Stimulated activated CD8-positive, alpha-beta memory T cell treated with anti-CD3 and anti-CD28 coated beads, Interleukin-12 subunit alpha, Interleukin-12 subunit beta, amount 100 ng/mL, for 1 hour (primary cell): ENCODE results near the gene KNG1.
A peak's percentile ranks its signal among the peaks of the same experiment; 100 is the strongest.
"Not testable (repeated sequence)": the region's sequence is repeated elsewhere in the genome, so short reads cannot be mapped to it uniquely, and the experiment has no call there.

Experiments used
- DNase-seq: peaks from one replicate; pipeline ENCODE4 v3.0.0-alpha.2; 2020; ENCODE audit warnings: low read depth

The KNG1 gene

GRCh38 chr3:186710694-186711093 is 6.5 kb upstream of the KNG1 start:
- DNase-seq, result not testable (repeated sequence)

DNA sequence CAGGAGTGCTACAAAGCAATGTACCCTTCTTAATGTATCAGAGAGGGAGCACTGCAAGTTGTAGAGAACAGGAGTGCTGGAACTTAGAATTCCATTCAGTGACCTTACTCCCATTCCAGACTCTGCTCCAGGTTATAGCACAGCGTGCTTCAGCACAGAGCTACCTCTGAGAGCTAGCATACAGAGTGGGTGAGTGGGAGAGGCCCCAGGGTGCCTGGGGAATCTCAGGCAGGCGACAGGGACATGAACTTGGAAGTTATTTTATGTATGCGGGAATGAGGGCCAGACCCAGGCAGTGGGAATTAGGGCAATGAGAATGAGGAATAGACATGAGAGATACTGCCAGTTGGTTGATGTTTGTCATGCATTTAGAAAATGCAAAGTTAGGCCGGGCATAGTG is 3.7 kb upstream of the KNG1 start:
- DNase-seq, result no peak

GRCh38 chr3:186719945-186720739 is 3.0 kb downstream of the KNG1 start:
- DNase-seq, result no peak

- no peak for DNase-seq
These were observed 5.3 kb downstream of the KNG1 start for GRCh38 chr3:186722457-186722856.

- no peak for DNase-seq
These were observed 7.8 kb downstream of the KNG1 start for GRCh38 chr3:186724911-186725310.

DNA sequence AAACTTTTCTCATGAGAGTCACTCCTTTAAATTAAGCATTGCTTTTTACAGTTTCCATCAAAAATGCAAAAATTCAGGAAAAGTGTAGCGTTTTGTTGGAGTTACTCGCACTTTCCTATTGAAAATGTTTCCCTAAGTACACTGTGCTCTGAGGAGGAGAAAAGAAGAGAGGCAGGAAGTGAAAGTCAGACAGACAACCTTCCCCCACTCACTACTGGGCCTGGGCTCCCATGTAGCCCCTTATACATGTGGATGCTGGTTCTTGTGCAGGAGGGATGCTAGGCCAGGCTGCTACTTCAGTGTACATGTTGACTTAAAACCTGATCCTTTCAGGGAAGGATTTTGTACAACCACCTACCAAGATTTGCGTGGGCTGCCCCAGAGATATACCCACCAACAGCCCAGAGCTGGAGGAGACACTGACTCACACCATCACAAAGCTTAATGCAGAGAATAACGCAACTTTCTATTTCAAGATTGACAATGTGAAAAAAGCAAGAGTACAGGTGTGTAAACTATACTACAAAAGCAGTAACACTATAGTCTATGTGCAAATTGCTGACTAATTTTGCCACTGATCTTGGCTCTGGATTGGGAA is 15.1 kb downstream of the KNG1 start:
- DNase-seq, result no peak

DNA sequence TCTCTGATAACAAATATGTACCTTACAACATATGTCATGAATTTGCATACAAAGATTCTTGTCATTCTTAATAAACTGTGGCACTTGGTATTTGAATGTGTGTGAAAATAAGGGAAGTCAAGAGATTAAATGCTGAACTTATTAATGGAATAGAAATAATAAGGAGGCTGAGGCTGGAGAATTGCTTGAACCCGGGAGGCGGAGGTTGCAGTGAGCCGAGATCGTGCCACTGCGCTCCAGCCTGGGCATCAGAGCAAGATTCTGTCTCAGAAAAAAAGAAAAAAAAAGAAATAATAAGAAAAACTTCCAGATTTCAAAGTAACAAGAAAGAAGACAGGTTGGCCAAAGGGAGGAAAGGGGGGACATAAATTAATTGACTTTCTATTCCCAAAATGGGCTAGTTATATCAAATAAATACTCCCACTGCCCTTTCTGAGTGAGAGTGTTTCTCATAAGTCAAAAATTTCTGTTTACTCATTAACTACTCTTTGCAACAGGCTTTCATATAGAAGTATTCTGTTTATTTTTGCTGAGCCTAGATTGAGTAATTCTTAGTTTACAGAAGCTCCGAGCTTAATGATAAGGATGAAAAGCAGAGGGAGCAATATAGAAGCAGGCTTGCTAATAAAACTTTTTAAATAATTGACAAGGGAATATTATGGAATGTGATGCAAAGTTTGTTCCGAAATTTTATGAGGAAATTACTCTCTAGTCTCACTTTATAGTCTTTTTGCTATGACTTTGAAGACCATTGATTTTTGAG is 25.6 kb downstream of the KNG1 start:
- DNase-seq, result no peak

- DNase-seq, result no peak
These were observed 26.5 kb downstream of the KNG1 start for GRCh38 chr3:186743666-186744065.

DNA sequence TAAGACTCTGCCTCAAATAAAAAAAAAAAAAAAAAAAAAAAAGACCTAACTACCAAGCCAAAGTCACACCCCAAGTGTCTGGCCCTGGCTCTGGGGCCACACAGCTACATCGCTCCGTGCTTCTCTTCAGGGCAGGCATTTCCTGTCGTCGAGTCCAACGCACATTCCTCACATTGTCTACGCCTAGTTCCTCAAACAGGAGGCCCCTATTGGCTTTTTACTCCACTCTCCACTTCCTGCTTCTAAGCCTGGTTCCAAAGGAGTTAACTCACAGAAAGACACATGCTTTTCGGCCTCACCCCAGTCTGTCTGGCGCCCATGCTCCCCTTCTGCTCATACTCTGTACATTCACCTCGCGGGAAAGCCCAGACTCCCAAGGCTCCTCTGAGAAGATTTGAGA is 28.8 kb downstream of the KNG1 start:
- DNase-seq, result no peak

DNA sequence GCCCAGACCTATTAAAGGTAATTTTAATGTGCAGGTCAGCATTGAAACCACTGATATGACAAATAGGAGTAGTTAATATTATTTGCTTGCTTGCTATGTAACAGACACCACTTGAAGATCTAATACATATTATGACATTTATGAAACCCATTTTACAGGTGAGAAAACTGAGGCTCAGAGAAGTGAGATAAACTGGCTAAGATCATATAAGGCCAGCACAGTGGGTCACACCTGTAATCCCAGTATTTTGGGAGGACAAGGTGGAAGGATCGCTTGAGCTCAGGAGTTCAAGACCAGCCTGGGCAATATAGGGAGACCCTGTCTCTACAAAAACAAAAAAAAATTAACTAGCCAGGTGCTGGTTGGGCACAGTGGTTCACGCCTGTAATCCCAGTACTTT is 33.2 kb downstream of the KNG1 start:
- no peak for DNase-seq

DNA sequence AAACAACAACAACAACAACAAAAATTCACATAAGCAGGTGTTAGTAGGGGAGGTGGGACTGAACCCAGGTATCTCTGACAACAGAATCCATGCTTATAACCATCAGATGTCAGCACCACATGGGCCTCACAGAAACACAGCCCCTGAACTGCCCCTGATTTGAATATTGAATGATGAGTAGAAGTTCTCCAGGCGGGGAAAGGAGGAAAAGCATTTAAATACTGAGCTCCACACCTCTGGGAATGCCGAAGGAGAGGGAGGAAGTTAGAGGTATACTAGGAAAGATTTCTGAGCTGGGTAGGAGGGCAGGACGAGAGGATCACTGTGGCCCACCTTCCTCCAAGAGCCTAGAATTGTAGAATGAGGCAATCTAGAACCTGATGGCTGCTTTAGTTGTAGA is 34.3 kb downstream of the KNG1 start:
- DNase-seq, result no peak

GRCh38 chr3:186754006-186754405 is 36.8 kb downstream of the KNG1 start:
- DNase-seq, result no peak

DNA sequence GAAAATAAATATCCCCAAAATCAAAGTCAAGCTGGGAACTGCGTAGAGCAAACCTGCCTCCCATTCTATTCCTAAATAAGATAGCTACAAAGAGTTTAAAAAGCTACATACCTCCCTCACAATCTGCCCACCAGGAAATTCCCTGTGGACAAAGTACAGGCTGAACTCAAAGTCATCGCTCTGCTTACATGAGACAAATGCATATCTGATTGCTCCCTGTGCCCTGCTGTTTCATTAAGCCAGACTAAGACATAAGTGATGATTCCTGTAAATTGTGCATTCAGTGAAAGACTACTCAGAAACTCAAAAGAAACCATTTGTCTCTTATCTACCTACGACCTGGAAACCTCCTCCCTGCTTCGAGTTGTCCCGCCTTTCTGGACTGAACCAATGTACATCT is 37.7 kb downstream of the KNG1 start:
- no peak for DNase-seq

GRCh38 chr3:186757214-186757613 is 40.1 kb downstream of the KNG1 start:
- no peak for DNase-seq

DNA sequence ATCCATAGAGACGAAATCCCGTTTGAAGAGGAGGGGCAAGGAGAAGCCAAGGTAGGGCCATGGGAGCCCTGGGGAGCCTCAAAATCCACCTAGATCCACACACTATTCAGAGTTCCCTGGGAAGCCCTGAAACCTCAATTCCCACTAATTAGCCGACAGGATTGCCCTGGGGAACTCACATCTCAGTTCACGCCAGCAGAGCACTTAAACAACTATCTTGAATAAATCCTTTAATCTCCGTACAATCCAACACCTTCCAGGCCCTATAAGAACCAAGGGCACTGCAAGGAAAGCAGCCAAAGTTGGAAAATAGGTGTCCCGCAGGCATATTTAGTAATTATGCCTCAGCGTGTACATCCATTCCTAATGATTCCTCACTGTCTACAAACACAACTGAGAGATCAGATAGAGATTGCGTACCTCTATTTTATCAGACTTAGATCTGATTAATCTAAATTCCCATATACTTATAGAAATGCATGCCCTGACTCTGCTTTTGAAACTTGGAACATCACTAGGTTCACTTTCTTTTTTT is 40.6 kb downstream of the KNG1 start:
- DNase-seq, result no peak

- DNase-seq, result no peak
These were observed 42.2 kb downstream of the KNG1 start for GRCh38 chr3:186759231-186759930.

DNA sequence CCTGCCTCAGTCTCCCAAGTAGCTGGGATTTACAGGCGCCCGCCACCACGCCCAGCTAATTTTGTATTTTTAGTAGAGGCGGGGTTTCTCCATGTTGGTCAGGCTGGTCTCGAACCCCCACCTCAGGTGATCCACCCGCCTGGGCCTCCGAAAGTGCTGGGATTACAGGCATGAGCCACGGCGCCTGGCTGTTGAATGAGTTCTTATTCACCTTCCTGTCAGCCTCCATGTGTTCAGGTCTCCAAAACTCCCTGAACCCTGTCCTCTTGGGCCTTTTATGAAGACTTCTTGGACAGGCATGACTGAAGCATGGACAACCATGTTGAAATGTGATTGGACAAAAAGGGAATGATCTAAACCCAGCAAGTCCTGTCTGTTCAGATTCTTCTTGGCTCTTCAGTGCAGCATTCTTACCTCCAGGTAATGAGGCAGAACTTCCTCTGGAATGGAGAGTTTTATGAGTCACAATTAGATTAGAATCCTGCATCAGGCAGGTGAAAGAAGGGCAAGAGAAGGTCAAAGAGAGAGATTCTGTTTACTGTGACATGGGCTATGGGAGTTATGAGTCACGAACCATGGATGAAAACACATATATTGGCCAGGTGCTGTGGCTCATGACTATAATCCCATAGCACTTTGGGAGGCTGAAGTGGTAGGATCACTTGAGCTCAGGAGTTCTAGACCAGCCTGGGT is 43.1 kb downstream of the KNG1 start:
- no peak for DNase-seq

DNA sequence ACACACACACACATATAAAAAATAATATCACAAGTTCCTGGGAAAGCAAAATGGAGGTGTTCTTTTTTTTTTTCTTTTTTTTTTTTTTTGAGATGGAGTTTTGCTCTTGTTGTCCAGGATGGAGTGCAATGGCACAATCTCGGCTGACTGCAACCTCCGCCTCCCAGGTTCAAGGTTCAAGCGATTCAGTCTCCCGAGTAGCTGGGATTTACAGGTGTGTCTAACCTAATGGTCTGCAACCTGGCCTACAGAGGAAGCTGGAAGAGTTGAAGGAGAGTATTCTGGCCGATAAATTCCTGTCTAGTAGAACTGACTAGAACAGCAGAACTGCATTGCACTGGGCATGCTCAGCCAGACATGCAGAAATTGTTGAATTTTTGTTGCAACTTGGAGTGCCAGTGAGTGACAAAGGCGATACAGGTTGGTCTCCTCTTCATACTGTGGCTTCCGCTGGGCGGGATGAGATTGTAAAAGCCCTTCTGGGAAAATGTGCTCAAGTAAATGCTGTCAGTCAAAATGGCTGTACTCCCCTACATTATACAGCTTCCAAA is 43.8 kb downstream of the KNG1 start:
- no peak for DNase-seq

GRCh38 chr3:186772281-186772694 is 55.1 kb downstream of the KNG1 start:
- no peak for DNase-seq

DNA sequence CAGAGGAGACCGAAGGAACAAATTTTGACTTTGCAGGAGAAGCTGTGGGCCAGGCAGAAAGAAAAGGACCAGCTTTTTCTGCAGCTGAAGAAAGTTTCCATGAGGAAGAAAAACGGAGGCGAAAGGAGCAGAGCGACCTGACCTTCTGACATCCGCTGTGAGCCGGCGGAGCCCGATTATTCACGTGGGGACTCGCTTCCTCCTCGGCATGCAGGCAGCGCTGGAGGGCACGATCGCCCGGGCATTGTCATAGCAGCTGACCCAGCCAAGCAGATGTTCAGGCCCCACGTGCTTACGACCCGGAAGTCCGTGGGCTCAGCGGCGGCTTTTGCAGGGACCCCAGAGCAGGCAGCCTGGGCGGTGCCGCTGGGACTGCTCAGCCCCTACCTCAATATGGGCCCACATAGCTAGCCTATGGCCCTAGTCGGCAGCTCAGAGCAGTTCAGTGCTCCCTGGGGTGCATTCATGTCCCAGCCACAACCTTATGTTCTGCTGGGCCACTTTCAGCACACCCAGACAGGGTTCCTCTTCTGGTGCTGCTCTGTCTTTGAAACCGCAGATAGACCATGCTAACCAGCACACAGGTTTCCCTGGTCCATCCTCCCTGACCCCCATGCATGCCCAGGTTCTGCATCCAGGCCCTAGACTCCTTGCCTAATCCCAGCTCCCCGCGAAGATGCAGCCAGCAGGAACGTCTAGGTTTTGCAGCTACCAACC is 55.7 kb downstream of the KNG1 start:
- DNase-seq, result peak; percentile 45

GRCh38 chr3:186775999-186776398 is 58.8 kb downstream of the KNG1 start:
- DNase-seq, result no peak
